ENCODE data around the gene TMEM183A.

The TMEM183A gene

DNA sequence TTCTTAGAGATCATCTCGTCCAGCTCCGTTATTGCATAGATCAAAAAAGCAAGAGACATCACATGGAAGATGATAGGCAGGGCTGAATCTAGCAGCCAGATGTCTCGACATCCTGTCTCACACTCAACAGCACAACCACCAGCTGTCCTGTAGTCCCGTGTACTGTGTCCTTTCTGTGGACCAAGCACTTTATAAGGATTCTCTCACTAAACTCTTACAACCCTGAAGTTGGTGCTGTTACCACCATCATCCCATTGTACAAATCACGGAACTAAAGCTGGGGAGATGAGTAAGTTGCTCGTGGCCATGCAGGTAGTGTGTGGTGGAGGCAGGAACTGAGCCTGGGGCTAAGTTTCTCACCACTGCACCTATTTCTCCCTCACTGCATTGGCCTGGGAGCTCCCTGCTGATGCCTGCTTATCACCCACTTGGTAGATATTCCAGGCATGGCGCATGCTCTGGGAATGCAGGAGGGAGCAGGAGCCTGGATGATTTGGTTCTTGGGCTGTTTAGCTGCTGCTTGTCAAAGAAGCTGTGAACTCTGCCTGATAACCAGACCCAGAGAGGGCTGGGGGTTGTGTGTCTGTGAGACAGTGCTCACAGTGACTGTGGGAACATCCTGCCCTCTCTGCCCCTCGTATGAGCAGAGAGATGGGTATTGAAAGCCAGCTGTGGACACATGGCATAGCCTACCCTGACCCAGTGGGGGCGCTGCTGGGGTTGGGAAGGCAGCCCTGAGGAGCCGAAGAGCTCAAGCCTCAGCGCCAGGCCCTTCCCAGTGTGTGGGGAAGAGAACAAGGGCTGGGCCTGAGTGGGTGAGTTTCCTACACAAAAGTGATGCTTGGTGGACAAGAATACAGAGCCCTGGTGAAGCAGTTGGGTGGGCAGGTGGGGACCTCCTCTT lies 32.7 kb downstream of the TMEM183A start:
- H3K36me3 ChIP-seq (ENCODE audit: control insufficient read depth in 4 of 4, insufficient read depth in 4 of 4, low read length in 3 of 4): no peaks in the 10 kb centered on the region
- H3K9me3 ChIP-seq (ENCODE audit: control extremely low read depth in 1 of 5, control insufficient read depth in 4 of 5, insufficient read depth in 2 of 5, low read depth in 1 of 5, low read length in 4 of 5): no peaks in the 10 kb centered on the region
- ChIA-PET POLR2A (interaction anchor here (0.8 to 2.0 kb wide), 3 partner anchors 81 to 176 kb away, joined by 3 to 9 read pairs (median 4); no protein-coding TSS in a partner anchor), CTCF (interaction anchor here (0.9 to 12.0 kb wide), 46 partner anchors 9 to 313 kb away, joined by 3 to 164 read pairs (median 6); partner anchors contain the start of genes ADORA1, MYBPH, MYOG and PPFIA4)
- no peak overlapping the region for H3K27ac ChIP-seq (ENCODE audit: insufficient read depth in 1 of 2, low read depth in 1 of 2, low read length in 2 of 2, poor library complexity in 1 of 2, severe bottlenecking in 2 of 2)
- no peak overlapping the region for H3K4me3 ChIP-seq (ENCODE audit: control insufficient read depth in 1 of 7, extremely low read depth in 1 of 7, insufficient read depth in 4 of 7, low read depth in 2 of 7, low read length in 6 of 7)
- peaks cover 0 to 26% (median 16%) of the 10 kb centered on the region in 4 experiments for H3K4me1 ChIP-seq (ENCODE audit: control extremely low read depth in 1 of 4, control insufficient read depth in 4 of 4, insufficient read depth in 4 of 4, low read length in 3 of 4)
- peaks cover 0 to 13% (median 0%) of the 10 kb centered on the region in 5 experiments for H3K27me3 ChIP-seq (replicated peaks in 2 of 5; ENCODE audit: control insufficient read depth in 4 of 5, insufficient read depth in 5 of 5, low read length in 4 of 5)
- 69% methylated on average over 6 of the region's 11 CpGs for WGBS (ENCODE audit: insufficient coverage)
- peak in 2 of 3 donors; percentile 31 to 57 for DNase-seq

DNA sequence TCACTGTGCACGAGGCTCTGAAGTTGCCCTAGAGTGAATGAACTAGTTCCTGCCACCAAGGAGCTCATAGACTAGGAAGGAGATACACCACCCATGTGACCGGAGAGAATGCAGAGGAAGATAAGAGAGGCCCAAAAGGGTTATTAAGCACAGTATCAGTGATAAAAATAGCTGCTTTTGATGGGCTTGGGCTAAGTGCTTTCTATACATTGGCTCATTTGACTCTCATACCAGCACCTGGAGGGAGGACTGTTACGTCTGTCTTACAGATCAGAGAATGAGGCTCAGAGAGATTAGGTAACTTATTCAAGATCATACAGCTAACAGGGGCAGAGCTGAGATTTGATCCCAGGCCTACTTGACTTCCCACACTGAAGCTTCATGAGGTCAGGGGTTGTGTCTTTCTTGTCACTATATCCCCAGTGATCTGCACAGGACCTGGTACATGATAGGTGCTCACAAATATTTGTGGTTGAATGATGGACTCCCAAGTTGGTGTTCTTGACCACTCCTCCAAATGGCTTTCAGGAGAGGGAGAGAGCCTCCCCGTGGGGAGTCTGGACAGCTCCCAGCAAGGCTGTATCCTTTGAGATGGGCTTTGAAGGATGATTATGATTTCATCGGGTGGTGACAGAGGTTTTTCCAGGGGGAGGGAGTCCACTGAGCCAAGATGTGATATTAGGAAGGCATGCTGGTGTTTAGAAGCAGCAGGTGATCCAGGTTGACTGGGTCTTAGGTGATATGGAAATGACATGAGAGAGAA lies 33.5 kb downstream of the TMEM183A start:
- peak; percentile 56 to 88 (median 78) for DNase-seq
- 36% methylated on average over 5 of the region's 5 CpGs for WGBS (ENCODE audit: insufficient coverage)
- no peaks in the 10 kb centered on the region for H3K36me3 ChIP-seq (ENCODE audit: control insufficient read depth in 4 of 4, insufficient read depth in 4 of 4, low read length in 3 of 4)
- H3K27me3 ChIP-seq (replicated peaks in 2 of 5; ENCODE audit: control insufficient read depth in 4 of 5, insufficient read depth in 5 of 5, low read length in 4 of 5): peaks cover 0 to 13% (median 0%) of the 10 kb centered on the region in 5 experiments
- H3K4me3 ChIP-seq (ENCODE audit: control insufficient read depth in 1 of 7, extremely low read depth in 1 of 7, insufficient read depth in 4 of 7, low read depth in 2 of 7, low read length in 6 of 7): no peak overlapping the region
- CTCF ChIA-PET: interaction anchor here (0.9 to 12.0 kb wide), 31 partner anchors 8 to 312 kb away, joined by 3 to 164 read pairs (median 8); partner anchors contain the start of genes ADORA1, MYBPH, MYOG and PPFIA4
- H3K27ac ChIP-seq (ENCODE audit: insufficient read depth in 1 of 2, low read depth in 1 of 2, low read length in 2 of 2, poor library complexity in 1 of 2, severe bottlenecking in 2 of 2): no peak overlapping the region
- H3K9me3 ChIP-seq (ENCODE audit: control extremely low read depth in 1 of 5, control insufficient read depth in 4 of 5, insufficient read depth in 2 of 5, low read depth in 1 of 5, low read length in 4 of 5): no peaks in the 10 kb centered on the region
- H3K4me1 ChIP-seq (ENCODE audit: control extremely low read depth in 1 of 4, control insufficient read depth in 4 of 4, insufficient read depth in 4 of 4, low read length in 3 of 4): peaks cover 0 to 26% (median 16%) of the 10 kb centered on the region in 4 experiments
- POLR2A ChIA-PET: interaction anchor here (0.8 to 2.0 kb wide), 3 partner anchors 81 to 175 kb away, joined by 3 to 9 read pairs (median 4); no protein-coding TSS in a partner anchor

DNA sequence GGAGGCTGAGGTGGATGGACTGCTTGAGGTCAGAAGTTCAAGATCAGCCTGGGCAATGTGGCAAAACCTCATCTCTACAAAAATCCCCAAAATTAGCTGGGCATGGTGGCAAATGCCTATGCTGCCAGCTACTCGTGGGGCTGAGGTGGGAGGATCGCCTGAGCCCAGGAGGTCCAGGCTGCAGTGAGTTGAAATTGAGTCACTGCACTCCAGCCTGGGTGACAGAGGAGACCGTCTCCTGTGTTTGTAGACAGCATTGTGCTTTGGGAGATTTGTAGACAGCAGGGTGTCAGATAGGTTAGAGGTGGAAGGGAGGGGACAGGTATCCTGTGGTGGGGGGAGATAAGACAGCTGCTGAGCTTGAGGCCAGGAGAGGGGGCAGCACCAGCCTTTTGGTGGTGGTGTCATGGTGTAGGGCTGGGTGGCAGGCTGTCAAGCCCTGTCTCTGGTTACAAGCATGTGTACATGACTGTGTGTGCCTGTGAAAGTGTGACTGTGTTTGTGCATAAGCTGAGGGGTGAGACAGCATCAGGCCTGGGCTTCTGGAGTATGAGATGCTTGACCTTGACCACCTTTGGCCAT lies 34.3 kb downstream of the TMEM183A start:
- WGBS (ENCODE audit: insufficient coverage): 100% methylated on average over 3 of the region's 3 CpGs
- ChIA-PET CTCF (interaction anchor here (1.4 to 12.0 kb wide), 12 partner anchors 12 to 225 kb away, joined by 3 to 164 read pairs (median 57); partner anchors contain the start of genes ADORA1, MYBPH and PPFIA4), POLR2A (interaction anchor here (2.0 kb wide), 1 partner anchor 130 kb away, joined by 9 read pairs; no protein-coding TSS in a partner anchor)
- H3K36me3 ChIP-seq (ENCODE audit: control insufficient read depth in 4 of 4, insufficient read depth in 4 of 4, low read length in 3 of 4): no peaks in the 10 kb centered on the region
- no peak overlapping the region for H3K27ac ChIP-seq (ENCODE audit: insufficient read depth in 1 of 2, low read depth in 1 of 2, low read length in 2 of 2, poor library complexity in 1 of 2, severe bottlenecking in 2 of 2)
- H3K9me3 ChIP-seq (ENCODE audit: control extremely low read depth in 1 of 5, control insufficient read depth in 4 of 5, insufficient read depth in 2 of 5, low read depth in 1 of 5, low read length in 4 of 5): no peaks in the 10 kb centered on the region
- H3K27me3 ChIP-seq (replicated peaks in 2 of 5; ENCODE audit: control insufficient read depth in 4 of 5, insufficient read depth in 5 of 5, low read length in 4 of 5): peaks cover 0 to 13% (median 0%) of the 10 kb centered on the region in 5 experiments
- H3K4me1 ChIP-seq (ENCODE audit: control extremely low read depth in 1 of 4, control insufficient read depth in 4 of 4, insufficient read depth in 4 of 4, low read length in 3 of 4): peaks cover 0 to 26% (median 16%) of the 10 kb centered on the region in 4 experiments
- H3K4me3 ChIP-seq (ENCODE audit: control insufficient read depth in 1 of 7, extremely low read depth in 1 of 7, insufficient read depth in 4 of 7, low read depth in 2 of 7, low read length in 6 of 7): no peak overlapping the region
- DNase-seq: no peak

DNA sequence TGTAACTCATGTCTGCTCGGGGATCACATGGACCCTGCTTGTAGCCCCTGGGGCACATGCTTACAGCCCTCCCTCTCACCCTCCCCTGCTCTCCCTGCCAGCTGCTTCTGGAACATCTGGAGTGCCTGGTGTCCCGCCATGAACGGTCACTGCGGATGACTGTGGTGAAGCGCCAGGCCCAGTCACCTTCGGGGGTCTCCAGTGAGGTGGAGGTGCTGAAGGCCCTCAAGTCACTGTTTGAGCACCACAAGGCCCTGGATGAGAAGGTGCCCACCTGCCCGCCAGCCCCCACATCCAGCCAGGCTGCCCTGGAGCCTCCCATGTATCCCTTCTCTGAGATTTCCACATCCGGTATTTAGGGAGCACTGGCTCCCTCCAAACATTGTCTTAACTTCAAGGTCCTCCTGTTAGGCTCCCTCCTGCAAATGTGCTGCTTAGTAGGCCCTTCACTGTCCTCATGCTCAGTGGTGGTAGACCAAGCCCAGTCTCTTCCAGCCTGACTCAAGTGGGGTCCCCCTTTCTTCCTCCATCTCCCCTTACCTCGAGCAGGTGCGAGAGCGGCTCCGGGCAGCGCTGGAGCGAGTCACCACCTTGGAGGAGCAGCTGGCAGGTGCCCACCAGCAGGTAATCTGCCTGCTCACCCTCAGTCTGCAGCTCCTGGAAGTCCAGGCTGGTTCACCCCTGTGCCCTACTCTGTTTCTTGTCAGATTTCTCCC lies 36.8 kb downstream of the TMEM183A start:
- no peak overlapping the region for H3K27ac ChIP-seq (ENCODE audit: insufficient read depth in 1 of 2, low read depth in 1 of 2, low read length in 2 of 2, poor library complexity in 1 of 2, severe bottlenecking in 2 of 2)
- no peaks in the 10 kb centered on the region for H3K9me3 ChIP-seq (ENCODE audit: control extremely low read depth in 1 of 5, control insufficient read depth in 4 of 5, insufficient read depth in 2 of 5, low read depth in 1 of 5, low read length in 4 of 5)
- CTCF ChIA-PET: interaction anchor here (0.9 to 12.0 kb wide), 5 partner anchors 11 to 223 kb away, joined by 4 to 147 read pairs (median 88); partner anchors contain the start of gene PPFIA4
- H3K4me3 ChIP-seq (ENCODE audit: control insufficient read depth in 1 of 7, extremely low read depth in 1 of 7, insufficient read depth in 4 of 7, low read depth in 2 of 7, low read length in 6 of 7): no peak overlapping the region
- peaks cover 0 to 8% (median 0%) of the 10 kb centered on the region in 5 experiments for H3K27me3 ChIP-seq (replicated peaks in 2 of 5; ENCODE audit: control insufficient read depth in 4 of 5, insufficient read depth in 5 of 5, low read length in 4 of 5)
- DNase-seq: no peak
- no peaks in the 10 kb centered on the region for H3K36me3 ChIP-seq (ENCODE audit: control insufficient read depth in 4 of 4, insufficient read depth in 4 of 4, low read length in 3 of 4)
- POLR2A ChIA-PET: no interaction called here
- 98% methylated on average over 10 of the region's 14 CpGs for WGBS (ENCODE audit: insufficient coverage)
- peaks cover 0 to 18% (median 9%) of the 10 kb centered on the region in 4 experiments for H3K4me1 ChIP-seq (ENCODE audit: control extremely low read depth in 1 of 4, control insufficient read depth in 4 of 4, insufficient read depth in 4 of 4, low read length in 3 of 4)

DNA sequence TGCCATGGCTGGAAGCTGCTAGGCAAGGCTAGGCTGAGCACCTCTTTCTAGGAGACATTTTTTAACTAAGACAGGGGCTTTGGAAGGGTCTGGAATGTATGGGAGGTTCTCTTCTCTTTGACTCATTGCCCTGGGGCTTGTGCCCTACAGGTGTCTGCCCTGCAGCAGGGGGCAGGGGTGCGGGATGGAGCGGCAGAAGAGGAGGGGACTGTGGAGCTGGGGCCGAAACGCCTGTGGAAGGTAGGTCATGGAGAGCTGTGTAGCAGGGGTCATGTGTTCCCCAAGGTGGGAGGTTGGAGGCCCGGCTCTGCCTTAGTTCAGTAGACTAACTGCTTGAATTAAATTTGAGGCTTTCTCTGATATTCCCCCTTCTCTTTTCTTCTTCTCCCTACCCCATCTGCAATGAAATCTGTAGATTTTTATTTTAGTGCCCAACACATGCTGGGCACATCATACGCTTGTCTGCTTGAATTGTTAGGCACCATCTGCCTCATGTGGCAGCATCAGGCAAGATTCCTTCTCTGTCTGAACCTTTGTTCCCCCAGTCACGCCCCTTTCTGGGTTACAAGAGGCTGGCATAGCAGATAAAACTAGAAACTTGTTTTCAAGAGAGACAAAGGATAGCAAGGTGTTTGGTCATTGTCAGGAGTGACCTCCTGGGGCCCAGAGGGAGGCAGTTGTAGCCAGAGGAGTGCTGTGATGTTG lies 37.5 kb downstream of the TMEM183A start:
- WGBS (ENCODE audit: insufficient coverage): 100% methylated on average over 3 of the region's 7 CpGs
- Histone ChIP-seq H3K9me3 (ENCODE audit: control extremely low read depth in 1 of 5, control insufficient read depth in 4 of 5, insufficient read depth in 2 of 5, low read depth in 1 of 5, low read length in 4 of 5) (no peaks in the 10 kb centered on the region), H3K27me3 (replicated peaks in 2 of 5; ENCODE audit: control insufficient read depth in 4 of 5, insufficient read depth in 5 of 5, low read length in 4 of 5) (peaks cover 0 to 8% (median 0%) of the 10 kb centered on the region in 5 experiments), H3K27ac (ENCODE audit: insufficient read depth in 1 of 2, low read depth in 1 of 2, low read length in 2 of 2, poor library complexity in 1 of 2, severe bottlenecking in 2 of 2) (no peak overlapping the region), H3K4me3 (ENCODE audit: control insufficient read depth in 1 of 7, extremely low read depth in 1 of 7, insufficient read depth in 4 of 7, low read depth in 2 of 7, low read length in 6 of 7) (no peak overlapping the region), H3K4me1 (ENCODE audit: control extremely low read depth in 1 of 4, control insufficient read depth in 4 of 4, insufficient read depth in 4 of 4, low read length in 3 of 4) (peaks cover 0 to 13% (median 7%) of the 10 kb centered on the region in 4 experiments), H3K36me3 (ENCODE audit: control insufficient read depth in 4 of 4, insufficient read depth in 4 of 4, low read length in 3 of 4) (no peaks in the 10 kb centered on the region)
- ChIA-PET POLR2A (no interaction called here), CTCF (interaction anchor here (0.9 to 8.4 kb wide), 2 partner anchors 11 to 128 kb away, joined by 4 to 88 read pairs; no protein-coding TSS in a partner anchor)
- DNase-seq: no peak
